K562 (cell line): ENCODE results near the gene FXR1. TPM values are rescaled to one million over a fixed set of nuclear protein-coding genes. Genes with fewer than 3 reads are reported as not detected.

Source experiments
- ATAC-seq: fragments of 200-7000 bp; cut with Tn5 transposase; 3 replicates; pipeline ENCODE4 v1.9.1; 2020; ENCODE audit warnings: moderate library complexity
- BruUV-seq: library from RNA; stranded (reverse); fragments of 400-500 nt; replicated peaks from 2 replicates; lab custom pipeline; 2021; lab: Mats Ljungman, UMichigan
- CTCF ChIA-PET: fragments of 300-600 bp; formaldehyde crosslinking; extraction: SDS; loops from one replicate; lab custom pipeline; 2021; ENCODE audit warnings: low intra/inter-chr PET ratio; lab: Yijun Ruan, JAX
- POLR2A ChIA-PET: fragments of 300-600, 350-650 bp; sonication (Branson Sonifier 250); formaldehyde crosslinking; extraction: SDS; loops from one replicate; lab custom pipeline; 2021; ENCODE audit warnings: antibody characterized with exemption, inconsistent platforms; lab: Yijun Ruan, JAX
- DNase-seq, 4 experiments: peaks; one replicate each; pipeline versions ENCODE4 v3.0.0 to v3.0.0-alpha.2; 2011 to 2018; ENCODE audit warnings: low spot score in 3 of 4, mixed read lengths in 3 of 4; ENCODE audit errors: extremely low read depth in 1 of 4
- FAIRE-seq: peaks from 2 replicates; lab custom pipeline; 2011; peaks lifted over from hg19 to GRCh38; lab: Jason Lieb, UNC
- H2AFZ ChIP-seq: 2 replicates; pipeline ENCODE4 v1.6.0; 2011; ENCODE audit warnings: low read depth, low read length, control low read depth, inconsistent platforms
- H3K27ac ChIP-seq: fragments of 200-600 bp; 3 replicates; pipeline ENCODE4 v1.8.0; 2011; ENCODE audit warnings: low read depth, mild to moderate bottlenecking, control low read depth, inconsistent platforms, low read length, moderate library complexity, mixed read lengths; ENCODE audit errors: extremely low read depth
- H3K27me3 ChIP-seq, 2 experiments: fragments of 300-600 bp in 1 of 2; 2 replicates in 1 of 2; 3 replicates in 1 of 2; pipeline versions ENCODE4 v1.6.0 to v1.8.0; 2011; ENCODE audit warnings: inconsistent platforms in 2 of 2, low read length in 2 of 2, mild to moderate bottlenecking in 1 of 2, mixed read lengths in 1 of 2, moderate library complexity in 1 of 2; ENCODE audit not compliant: control insufficient read depth in 2 of 2, insufficient read depth in 2 of 2
- H3K36me3 ChIP-seq: fragments of 300-600 bp; 3 replicates; pipeline ENCODE4 v1.8.0; 2011; ENCODE audit warnings: mild to moderate bottlenecking, low read length, inconsistent platforms; ENCODE audit not compliant: control insufficient read depth, insufficient read depth
- H3K4me1 ChIP-seq, 2 experiments: fragments of 200-600 bp in 1 of 2; replicated peaks in 1 of 2; 2 replicates in 1 of 2; 3 replicates in 1 of 2; pipeline versions ENCODE4 v1.5.1 to v1.8.0; 2011; ENCODE audit warnings: inconsistent platforms in 2 of 2, low read length in 2 of 2, mild to moderate bottlenecking in 1 of 2, mixed read lengths in 1 of 2, moderate library complexity in 1 of 2; ENCODE audit not compliant: control insufficient read depth in 2 of 2, insufficient read depth in 2 of 2
- H3K4me2 ChIP-seq: 2 replicates; pipeline ENCODE4 v1.6.1; 2011; ENCODE audit warnings: low read length, control low read depth, inconsistent platforms, mixed read lengths; ENCODE audit not compliant: insufficient read depth
- H3K4me3 ChIP-seq: fragments of 200-600 bp; sonication (generic), shearing (Covaris generic); 2 replicates; pipeline ENCODE4 v1.5.1; 2016; ENCODE audit warnings: control low read depth, inconsistent platforms
- H3K79me2 ChIP-seq: fragments of 200-600 bp; 3 replicates; pipeline ENCODE4 v1.8.0; 2011; ENCODE audit warnings: low read length, inconsistent platforms; ENCODE audit not compliant: control insufficient read depth, insufficient read depth
- H3K9ac ChIP-seq, 2 experiments: 2 replicates each; pipeline versions ENCODE4 v1.6.0 to v1.6.1; 2011; ENCODE audit warnings: low read depth in 2 of 2, low read length in 2 of 2, control low read depth in 1 of 2, inconsistent platforms in 1 of 2, mild to moderate bottlenecking in 1 of 2, mixed read lengths in 1 of 2; ENCODE audit not compliant: insufficient read depth in 1 of 2
- H3K9me1 ChIP-seq: one replicate; pipeline ENCODE4 v1.6.0; 2011; ENCODE audit warnings: inconsistent platforms, mild to moderate bottlenecking, low read length, moderate library complexity; ENCODE audit not compliant: control insufficient read depth, insufficient read depth
- H3K9me3 ChIP-seq: replicated peaks from 2 replicates; pipeline ENCODE4 v1.5.1; 2011; ENCODE audit warnings: low read depth, low read length, inconsistent platforms; ENCODE audit not compliant: control insufficient read depth, insufficient read depth
- H4K20me1 ChIP-seq: replicated peaks from 2 replicates; pipeline ENCODE4 v1.6.1; 2011; ENCODE audit warnings: low read length, inconsistent platforms, mixed read lengths; ENCODE audit not compliant: control insufficient read depth, insufficient read depth
- BHLHE40 ChIP-seq: IDR thresholded peaks from 2 replicates; pipeline ENCODE4 v1.6.1; 2011; ENCODE audit warnings: low read length, improper control_type of control experiment
- CBX8 ChIP-seq: fragments of 200-600 bp; sonication (generic); IDR thresholded peaks from 2 replicates; pipeline ENCODE4 v1.6.1; 2012; ENCODE audit warnings: borderline replicate concordance, mixed run types, low read depth, mild to moderate bottlenecking, moderate library complexity, mixed read lengths, low read length, control low read depth, inconsistent platforms; ENCODE audit not compliant: poor library complexity, severe bottlenecking; ENCODE audit errors: extremely low read depth
- CHD2 ChIP-seq: IDR thresholded peaks from 2 replicates; pipeline ENCODE4 v1.6.1; 2011; ENCODE audit warnings: low read depth, low read length
- CTCF ChIP-seq, 3 experiments: IDR thresholded peaks in 2 of 3; conservative IDR thresholded peaks in 1 of 3; 2 replicates each; pipeline ENCODE4 v1.5.1; 2011 to 2012; ENCODE audit warnings: low read length in 3 of 3, mild to moderate bottlenecking in 3 of 3, control low read depth in 2 of 3, improper control_type of control experiment in 1 of 3, inconsistent platforms in 1 of 3, low read depth in 1 of 3, mixed read lengths in 1 of 3, moderate library complexity in 1 of 3; ENCODE audit not compliant: insufficient read depth in 2 of 3
- ETV1 ChIP-seq: fragments of 450-650 bp; conservative IDR thresholded peaks from 2 replicates; pipeline ENCODE4 v1.6.1; 2016; ENCODE audit warnings: missing genetic modification characterization, control low read depth, low read depth, missing compliant biosample characterization
- GATAD2B ChIP-seq: fragments of 450-650 bp; IDR thresholded peaks from 2 replicates; pipeline ENCODE4 v1.6.1; 2017; ENCODE audit warnings: mild to moderate bottlenecking, borderline replicate concordance
- RBM34 ChIP-seq: fragments of 200-400 bp; formaldehyde crosslinking; IDR thresholded peaks from 2 replicates; pipeline ENCODE4 v1.6.1; 2018; ENCODE audit warnings: low read length, borderline replicate concordance; ENCODE audit not compliant: insufficient read depth
- TAF9B ChIP-seq: fragments of 450-650 bp; IDR thresholded peaks from 2 replicates; pipeline ENCODE4 v1.6.1; 2018; ENCODE audit warnings: mild to moderate bottlenecking; ENCODE audit not compliant: partially characterized antibody
- TBP ChIP-seq: optimal IDR thresholded peaks from 2 replicates; pipeline ENCODE3; 2011; ENCODE audit warnings: low read depth, low read length, improper control_type of control experiment
- U2AF2 ChIP-seq: fragments of 200-400 bp; formaldehyde crosslinking; optimal IDR thresholded peaks from 2 replicates; pipeline ENCODE3; 2017; ENCODE audit warnings: low read depth, mild to moderate bottlenecking, low read length
- ZNF174 ChIP-seq: fragments of 250-450 bp; sonication (Bioruptor Pico); IDR thresholded peaks from 2 replicates; pipeline ENCODE4 v1.4.0; 2020; ENCODE audit warnings: mild to moderate bottlenecking
- ZNF699 ChIP-seq: fragments of 250-450 bp; sonication (Bioruptor Pico); IDR thresholded peaks from 2 replicates; pipeline ENCODE4 v1.8.0; 2021; ENCODE audit warnings: mild to moderate bottlenecking, moderate library complexity; ENCODE audit not compliant: insufficient replicate concordance
- WGBS: fragments of 100-300 bp; shearing (Covaris generic); methylation state at CpG from one replicate; pipeline ENCODE4 v1.1.6; 2016; ENCODE audit warnings: low coverage, mixed read lengths; ENCODE audit not compliant: insufficient coverage; ENCODE audit errors: missing lambda C conversion rate; 5-methylcytosine and 5-hydroxymethylcytosine counted together
- in situ Hi-C: fragments of 300-500 bp; cut with MboI; formaldehyde crosslinking; loops from 4 replicates; pipeline ENCODE4 v1.15.0; 2018; ENCODE audit warnings: inconsistent platforms, mixed read lengths
- intact Hi-C: fragments of 100-400 bp; cut with micrococcal nuclease; formaldehyde crosslinking; loops from 2 replicates; pipeline ENCODE4 v1.14.2; 2022
- polyA plus RNA-seq, 8 experiments: library from polyadenylated mRNA; depleted of rRNA in 4 of 8; stranded (reverse) in 5 of 8; unstranded in 3 of 8; fragments of >200 nt; fragmentation: Nextera tagmentation in 2 of 8; fragmentation: Illumina TruSeq in 1 of 8; extraction: Ambion mirVana in 2 of 8; extraction: Trizol in 1 of 8; gene quantifications; 2 replicates each; pipeline versions ENCODE4 v1.2.1 to v1.2.3, GENCODE V29; 2011 to 2014; ENCODE audit warnings: inconsistent platforms in 1 of 8, missing spikeins in 1 of 8
- total RNA-seq, 7 experiments: library from RNA; depleted of rRNA in 6 of 7; stranded (reverse); fragments of >200 nt in 6 of 7; fragmentation: Illumina TruSeq in 2 of 7; extraction: Trizol in 2 of 7; gene quantifications; 2 replicates each; pipeline versions ENCODE4 v1.2.1 to v1.2.3, GENCODE V29; 2011 to 2021; ENCODE audit warnings: low replicate concordance in 1 of 7

Gene FXR1
- total and polyA plus RNA-seq, 9 of the 15 experiments (the other 6 are each of a cell fraction or from before 2014, with no cell fraction given) = 59.4 to 177 (median 136) TPM

- ChIA-PET POLR2A (interaction anchor here (1.2 to 1.3 kb wide), 2 partner anchors 11 to 14 kb away, joined by 3 read pairs; no protein-coding TSS in a partner anchor), CTCF (no interaction called here)
- ATAC-seq (no peak), FAIRE-seq (no peak), DNase-seq (no peak)
- Histone ChIP-seq H3K4me2 (no peak overlapping the region), H3K9me3 (no peaks in the 10 kb centered on the region), H3K9me1 (no peaks in the 10 kb centered on the region), H2AFZ (no peak overlapping the region), H3K4me3 (no peak overlapping the region), H3K79me2 (no peaks in the 10 kb centered on the region), H3K27me3 (no peaks in the 10 kb centered on the region), H3K9ac (no peak overlapping the region), H3K4me1 (no peaks in the 10 kb centered on the region), H3K27ac (no peak overlapping the region), H3K36me3 (peaks cover 95% of the 10 kb centered on the region), H4K20me1 (no peaks in the 10 kb centered on the region)
- in situ Hi-C loops (no loop called here), intact Hi-C loops (no loop called here)
- WGBS = 100% methylated on average over 2 of the region's 3 CpGs
- no TSS peak for BruUV-seq
- TF ChIP-seq BHLHE40 (no peak), ZNF699 (CRISPR knock-in tag) (no peak), ETV1 (tag) (no peak), ZNF174 (CRISPR knock-in tag) (no peak), RBM34 (no peak), U2AF2 (no peak), CTCF (IDR thresholded peaks at IDR 0.05 in 2 of 3, conservative IDR thresholded peaks at IDR 0.05 in 1 of 3; ENCODE audit: insufficient read depth in 2 of 3, low read depth in 1 of 3, low read length in 3 of 3) (no peak), TAF9B (no peak), CHD2 (no peak), GATAD2B (no peak), CBX8 (no peak), TBP (no peak)
Measured at GRCh38 chr3:180961087-180961486, 48.6 kb downstream of the FXR1 start.
